ENCODE measurements around the gene PIK3CB.

The PIK3CB gene

DNA sequence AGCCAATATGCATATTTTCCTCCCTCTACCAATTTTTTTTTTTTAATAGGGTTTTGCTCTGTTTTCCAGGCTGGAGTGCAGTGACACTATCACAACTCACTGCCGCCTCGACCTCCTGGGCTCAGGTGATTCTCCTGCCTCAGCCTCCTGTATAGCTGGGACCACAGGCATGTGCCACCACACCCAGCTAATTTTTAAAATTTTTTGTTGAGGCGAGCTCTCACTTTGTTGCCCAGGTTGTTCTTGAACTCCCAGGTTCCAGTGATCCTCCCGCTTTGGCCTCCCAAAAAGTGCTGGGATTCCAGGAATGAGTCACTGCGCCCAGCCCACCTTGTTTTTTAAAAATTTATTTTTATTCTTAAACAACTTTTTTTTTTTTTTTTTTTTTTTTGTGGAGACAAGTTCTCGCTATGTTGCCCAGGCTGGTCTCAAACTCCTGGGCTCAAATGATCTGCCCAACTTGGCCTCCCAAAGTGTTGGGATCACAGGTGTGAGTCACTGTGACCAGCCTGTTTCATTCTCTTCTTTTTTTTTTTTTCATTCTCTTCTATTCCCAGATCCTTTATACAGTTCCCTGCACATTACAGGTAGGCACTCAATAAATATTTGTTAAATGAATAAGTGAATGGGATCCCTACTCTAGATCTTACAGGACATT lies 40.5 kb upstream of the PIK3CB start:
- Histone ChIP-seq H3K4me3 (ENCODE audit: low read depth, low read length) (no peak overlapping the region), H3K36me3 (no peaks in the 10 kb centered on the region), H3K9me3 (ENCODE audit: severe bottlenecking) (no peaks in the 10 kb centered on the region), H3K27me3 (ENCODE audit: insufficient read depth, low read depth, severe bottlenecking) (no peaks in the 10 kb centered on the region), H3K27ac (no peak overlapping the region)
- TF ChIP-seq, protein P1, sequence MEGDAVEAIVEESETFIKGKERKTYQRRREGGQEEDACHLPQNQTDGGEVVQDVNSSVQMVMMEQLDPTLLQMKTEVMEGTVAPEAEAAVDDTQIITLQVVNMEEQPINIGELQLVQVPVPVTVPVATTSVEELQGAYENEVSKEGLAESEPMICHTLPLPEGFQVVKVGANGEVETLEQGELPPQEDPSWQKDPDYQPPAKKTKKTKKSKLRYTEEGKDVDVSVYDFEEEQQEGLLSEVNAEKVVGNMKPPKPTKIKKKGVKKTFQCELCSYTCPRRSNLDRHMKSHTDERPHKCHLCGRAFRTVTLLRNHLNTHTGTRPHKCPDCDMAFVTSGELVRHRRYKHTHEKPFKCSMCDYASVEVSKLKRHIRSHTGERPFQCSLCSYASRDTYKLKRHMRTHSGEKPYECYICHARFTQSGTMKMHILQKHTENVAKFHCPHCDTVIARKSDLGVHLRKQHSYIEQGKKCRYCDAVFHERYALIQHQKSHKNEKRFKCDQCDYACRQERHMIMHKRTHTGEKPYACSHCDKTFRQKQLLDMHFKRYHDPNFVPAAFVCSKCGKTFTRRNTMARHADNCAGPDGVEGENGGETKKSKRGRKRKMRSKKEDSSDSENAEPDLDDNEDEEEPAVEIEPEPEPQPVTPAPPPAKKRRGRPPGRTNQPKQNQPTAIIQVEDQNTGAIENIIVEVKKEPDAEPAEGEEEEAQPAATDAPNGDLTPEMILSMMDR (IDR thresholded peaks at IDR 0.05; ENCODE audit: low read depth, low read length): no peak
- DNase-seq: no peak

DNA sequence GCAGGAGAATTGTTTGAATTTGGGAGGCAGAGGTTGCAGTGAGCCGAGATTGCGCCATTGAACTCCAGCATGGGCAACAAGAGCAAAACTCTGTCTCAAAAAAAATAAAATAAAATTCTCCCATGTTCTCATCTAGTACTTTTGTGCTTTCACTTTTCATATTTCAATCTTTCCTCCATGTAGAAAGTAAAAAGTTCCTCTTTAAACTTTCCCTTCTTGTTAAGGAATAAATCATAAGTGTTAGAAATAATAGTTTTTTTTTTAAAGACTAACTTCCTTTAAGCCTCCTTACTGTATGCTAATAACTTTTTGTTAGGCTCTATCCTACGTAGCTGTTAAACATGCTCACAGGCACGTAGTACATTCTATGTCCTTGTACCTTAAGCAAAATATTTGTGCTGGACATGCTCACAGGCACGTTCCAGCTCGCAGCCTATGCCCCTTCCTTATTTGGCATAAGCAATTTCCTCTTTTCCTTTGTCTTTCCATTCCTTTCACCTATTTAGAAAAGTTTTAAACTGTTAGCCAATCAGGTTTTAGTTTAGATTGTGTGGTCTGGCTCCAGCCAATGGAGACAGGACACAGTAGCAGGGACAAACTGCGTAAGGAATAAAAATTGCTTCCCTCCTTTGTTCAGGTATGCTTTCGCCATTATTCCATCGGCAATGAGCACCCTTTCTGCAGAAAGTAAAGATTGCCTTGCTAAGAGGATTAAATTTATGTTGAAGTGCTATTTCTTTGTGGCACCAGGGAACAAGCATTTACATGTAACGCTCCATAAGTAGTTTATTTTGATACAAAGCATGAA lies 38.9 kb upstream of the PIK3CB start:
- TF ChIP-seq, protein P1 (IDR thresholded peaks at IDR 0.05; ENCODE audit: low read depth, low read length): no peak
- Histone ChIP-seq H3K36me3 (no peaks in the 10 kb centered on the region), H3K27me3 (ENCODE audit: insufficient read depth, low read depth, severe bottlenecking) (no peaks in the 10 kb centered on the region), H3K4me3 (ENCODE audit: low read depth, low read length) (no peak overlapping the region), H3K27ac (no peak overlapping the region), H3K9me3 (ENCODE audit: severe bottlenecking) (no peaks in the 10 kb centered on the region)
- DNase-seq: no peak

DNA sequence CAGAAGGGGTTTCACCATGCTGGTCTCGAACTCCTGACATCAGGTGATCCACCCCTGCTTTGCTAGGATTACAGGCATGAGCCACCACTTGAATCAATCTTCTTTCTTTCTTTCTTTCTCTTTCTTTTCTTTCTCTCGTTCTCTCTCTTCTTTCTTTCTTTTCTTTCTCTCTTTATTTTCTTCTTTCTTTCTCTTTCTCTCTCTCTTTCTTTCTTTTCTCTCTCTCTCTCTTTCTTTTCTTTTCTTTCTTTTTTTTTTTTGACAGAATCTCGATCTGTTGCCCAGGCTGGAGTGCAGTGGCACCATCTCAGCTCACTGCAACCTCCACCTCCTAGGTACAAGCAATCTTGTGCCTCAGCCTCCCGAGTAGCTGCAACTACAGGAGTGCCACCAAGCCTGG lies 37.9 kb upstream of the PIK3CB start:
- H3K27me3 ChIP-seq (ENCODE audit: insufficient read depth, low read depth, severe bottlenecking): no peaks in the 10 kb centered on the region
- no peak overlapping the region for H3K27ac ChIP-seq
- TF ChIP-seq, protein P1 (IDR thresholded peaks at IDR 0.05; ENCODE audit: low read depth, low read length): no peak
- H3K9me3 ChIP-seq (ENCODE audit: severe bottlenecking): no peaks in the 10 kb centered on the region
- H3K36me3 ChIP-seq: no peaks in the 10 kb centered on the region
- H3K4me3 ChIP-seq (ENCODE audit: low read depth, low read length): no peak overlapping the region
- no peak for DNase-seq

DNA sequence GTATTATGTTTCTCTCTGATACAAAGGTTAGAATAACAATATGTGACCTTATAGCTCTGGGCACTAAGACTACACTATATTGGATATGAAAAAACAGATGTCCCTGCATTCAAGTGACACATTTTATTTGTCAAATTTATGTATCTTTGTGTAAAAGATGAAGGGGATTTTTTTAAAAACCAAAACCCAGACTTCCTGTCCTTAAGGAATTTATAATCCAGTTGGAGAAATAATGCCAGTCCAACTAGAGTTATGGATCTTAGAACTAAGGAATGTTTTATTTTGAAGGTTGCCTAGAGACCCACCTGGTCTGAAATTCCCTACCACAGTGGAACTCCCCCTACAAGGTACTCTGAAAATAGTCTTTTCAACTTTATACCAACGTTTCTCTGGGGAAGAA lies 33.3 kb upstream of the PIK3CB start:
- H3K9me3 ChIP-seq (ENCODE audit: severe bottlenecking): no peaks in the 10 kb centered on the region
- H3K27me3 ChIP-seq (ENCODE audit: insufficient read depth, low read depth, severe bottlenecking): no peaks in the 10 kb centered on the region
- H3K36me3 ChIP-seq: no peaks in the 10 kb centered on the region
- TF ChIP-seq, protein P1 (IDR thresholded peaks at IDR 0.05; ENCODE audit: low read depth, low read length): no peak
- no peak for DNase-seq
- H3K27ac ChIP-seq: no peak overlapping the region
- H3K4me3 ChIP-seq (ENCODE audit: low read depth, low read length): no peak overlapping the region

DNA sequence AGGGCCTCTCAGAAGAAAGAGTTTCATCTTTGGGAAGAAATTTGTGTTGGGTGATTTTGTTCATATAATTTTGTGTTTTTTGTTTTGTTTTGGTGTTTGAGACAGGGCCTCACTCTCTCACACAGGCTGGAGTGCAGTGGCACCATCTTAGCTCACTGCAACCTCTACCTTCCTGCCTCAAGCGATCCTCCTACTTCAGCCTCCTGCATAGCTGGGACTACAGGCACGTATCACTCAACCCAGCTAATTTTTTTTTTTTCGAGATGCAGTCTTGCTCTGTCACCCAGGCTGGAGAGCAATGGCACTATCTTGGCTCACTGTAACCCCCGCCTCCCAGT lies 29.0 kb upstream of the PIK3CB start:
- Histone ChIP-seq H3K27ac (no peak overlapping the region), H3K36me3 (no peaks in the 10 kb centered on the region), H3K4me3 (ENCODE audit: low read depth, low read length) (no peak overlapping the region), H3K27me3 (ENCODE audit: insufficient read depth, low read depth, severe bottlenecking) (no peaks in the 10 kb centered on the region), H3K9me3 (ENCODE audit: severe bottlenecking) (no peaks in the 10 kb centered on the region)
- TF ChIP-seq, protein P1 (IDR thresholded peaks at IDR 0.05; ENCODE audit: low read depth, low read length): no peak
- no peak for DNase-seq

All from WERI-Rb-1 (cell line).